Activated CD4-positive, alpha-beta T cell treated with anti-CD3 and anti-CD28 coated beads, Interleukin-2, amount 50 U/mL, for 4 hours (primary cell): ENCODE results near the gene THAP10.

Experiments used
- DNase-seq, 2 experiments: peaks; one replicate each; pipeline ENCODE4 v3.0.0-alpha.2; 2020

Gene THAP10

GRCh38 chr15:70853318-70853972, 38.8 kb downstream of the THAP10 start:
- no peak for DNase-seq

GRCh38 chr15:70852501-70853317, 39.5 kb downstream of the THAP10 start:
- no peak for DNase-seq

- DNase-seq = no peak
These were observed 40.3 kb downstream of the THAP10 start for GRCh38 chr15:70851889-70852288.

GRCh38 chr15:70845602-70846360, 46.5 kb downstream of the THAP10 start:
- no peak for DNase-seq

GRCh38 chr15:70837476-70837875, 54.8 kb downstream of the THAP10 start:
- no peak for DNase-seq

GRCh38 chr15:70835841-70836240, 56.4 kb downstream of the THAP10 start:
- DNase-seq = no peak

GRCh38 chr15:70835415-70835814, 56.8 kb downstream of the THAP10 start:
- no peak for DNase-seq

GRCh38 chr15:70834999-70835398, 57.2 kb downstream of the THAP10 start:
- no peak for DNase-seq

GRCh38 chr15:70833861-70834765, 58.1 kb downstream of the THAP10 start:
- no peak for DNase-seq

- no peak for DNase-seq
These were observed 58.8 kb downstream of the THAP10 start for GRCh38 chr15:70833422-70833821.

- no peak for DNase-seq
These were observed 60.1 kb downstream of the THAP10 start for GRCh38 chr15:70832176-70832575.
